Small intestine (tissue), 7 donors: ENCODE measurements around the gene HDGFL3. TPM values are rescaled to one million over a fixed set of nuclear protein-coding genes. Genes with fewer than 3 reads are reported as not detected.
"Not testable (repeated sequence)": the region's sequence is repeated elsewhere in the genome, so short reads cannot be mapped to it uniquely, and the experiment has no call there.

Experiments used
- DNase-seq, 2 donors: peaks; one replicate each; pipeline versions ENCODE4 v3.0.0 to v3.0.0-alpha.2; 2013
- FAIRE-seq: peaks from 2 replicates; lab custom pipeline; 2012; peaks lifted over from hg19 to GRCh38; lab: Jason Lieb, UNC
- H3K27ac ChIP-seq, 3 donors: one replicate each; pipeline ENCODE4 v1.5.1; 2013; ENCODE audit warnings: low read length in 2 of 3, mild to moderate bottlenecking in 2 of 3, control low read depth in 1 of 3, inconsistent platforms in 1 of 3, low read depth in 1 of 3, moderate library complexity in 1 of 3
- H3K27me3 ChIP-seq, 3 donors: one replicate each; pipeline ENCODE4 v1.6.1; 2013; ENCODE audit warnings: low read length in 3 of 3, inconsistent platforms in 1 of 3; ENCODE audit not compliant: control insufficient read depth in 3 of 3, insufficient read depth in 3 of 3
- H3K36me3 ChIP-seq, 3 donors: one replicate each; pipeline ENCODE4 v1.6.1; 2013; ENCODE audit warnings: low read length in 3 of 3, inconsistent platforms in 1 of 3, low read depth in 1 of 3, mild to moderate bottlenecking in 1 of 3, moderate library complexity in 1 of 3; ENCODE audit not compliant: control insufficient read depth in 3 of 3, insufficient read depth in 2 of 3
- H3K4me1 ChIP-seq, 3 donors: one replicate each; pipeline ENCODE4 v1.6.1; 2013; ENCODE audit warnings: low read length in 2 of 3, inconsistent platforms in 1 of 3, low read depth in 1 of 3, mild to moderate bottlenecking in 1 of 3, moderate library complexity in 1 of 3; ENCODE audit not compliant: control insufficient read depth in 3 of 3, insufficient read depth in 2 of 3
- H3K4me3 ChIP-seq, 3 donors: one replicate each; pipeline ENCODE4 v1.5.1; 2013; ENCODE audit warnings: low read length in 3 of 3, control low read depth in 1 of 3, inconsistent platforms in 1 of 3, low read depth in 1 of 3, mild to moderate bottlenecking in 1 of 3, moderate library complexity in 1 of 3
- H3K9me3 ChIP-seq, 2 donors: one replicate each; pipeline ENCODE4 v1.6.1; 2013; ENCODE audit warnings: low read depth in 1 of 2, low read length in 1 of 2; ENCODE audit not compliant: control insufficient read depth in 2 of 2, insufficient read depth in 1 of 2
- WGBS, 3 donors: extraction: QIAGEN DNeasy Blood & Tissue Kit; methylation state at CpG; one replicate each; pipeline ENCODE4 v1.1.7; 2013; 5-methylcytosine and 5-hydroxymethylcytosine counted together
- polyA plus RNA-seq, 4 donors: library from polyadenylated mRNA; stranded (reverse) in 3 of 4; unstranded in 1 of 4; fragments of 200-250 nt in 3 of 4; fragments of 120-200 nt in 1 of 4; gene quantifications; one replicate each; pipeline versions ENCODE4 v1.2.1 to v1.2.3, GENCODE V29; 2013
- donor health status: healthy with polysubstance abuse.
- donor health status: control.
- donor health status: control.
- donor health status: Bipolar disorder and iron deficiency.
- donor health status: healthy.

HDGFL3 gene
- polyA plus RNA-seq, 4 donors: 0.22 to 17.9 (median 8.1) TPM

- H3K27ac ChIP-seq, FAIRE-seq, H3K4me1 ChIP-seq, H3K36me3 ChIP-seq, DNase-seq, H3K9me3 ChIP-seq, H3K4me3 ChIP-seq, H3K27me3 ChIP-seq: not testable (repeated sequence)
- 91 to 92% (median 91%) methylated on average over 9 of the region's 9 CpGs for WGBS, 3 donors
Measured at GRCh38 chr15:83221781-83222180, 14.2 kb upstream of the HDGFL3 start.

GRCh38 chr15:83219026-83219425 is 11.4 kb upstream of the HDGFL3 start:
- peaks cover 0 to 3% of the 10 kb centered on the region in 2 donors for H3K9me3 ChIP-seq
- H3K4me1 ChIP-seq: no peaks in the 10 kb centered on the region
- H3K27ac ChIP-seq: no peak overlapping the region
- H3K4me3 ChIP-seq: no peak overlapping the region
- DNase-seq: no peak
- WGBS, 3 donors: 85 to 94% (median 90%) methylated on average over 1 of the region's 1 CpG
- H3K36me3 ChIP-seq: no peaks in the 10 kb centered on the region
- no peak for FAIRE-seq
- no peaks in the 10 kb centered on the region for H3K27me3 ChIP-seq

DNA sequence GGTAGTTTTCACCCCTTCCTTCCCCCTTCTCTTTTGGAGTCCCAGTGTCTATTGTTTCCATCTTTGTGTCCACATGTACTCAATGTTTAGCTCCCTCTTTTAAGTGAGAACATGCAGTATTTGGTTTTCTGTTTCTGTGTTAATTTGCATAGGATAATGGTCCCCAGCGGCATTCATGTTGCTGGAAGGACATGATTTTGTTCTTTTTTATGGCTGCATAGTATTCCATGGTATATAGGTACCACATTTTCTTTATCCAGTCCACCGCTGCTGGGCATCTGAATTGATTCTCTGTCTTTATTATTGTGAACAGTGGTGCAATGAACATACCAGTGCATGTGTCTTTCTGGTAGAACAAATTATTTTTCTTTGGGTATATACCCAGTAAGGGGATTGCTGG is 7.7 kb upstream of the HDGFL3 start:
- Histone ChIP-seq H3K9me3 (peaks cover 0 to under 1% of the 10 kb centered on the region in 2 donors), H3K36me3 (no peaks in the 10 kb centered on the region), H3K4me3 (no peak overlapping the region), H3K27ac (no peak overlapping the region), H3K27me3 (no peaks in the 10 kb centered on the region), H3K4me1 (no peaks in the 10 kb centered on the region)
- 89 to 94% (median 93%) methylated on average over 2 of the region's 2 CpGs for WGBS, 3 donors
- no peak for FAIRE-seq
- no peak for DNase-seq

GRCh38 chr15:83210619-83211018 is 3.0 kb upstream of the HDGFL3 start:
- WGBS, 3 donors: 23 to 48% (median 26%) methylated on average over 3 of the region's 3 CpGs
- FAIRE-seq: no peak
- Histone ChIP-seq H3K4me3 (no peak overlapping the region), H3K36me3 (no peaks in the 10 kb centered on the region), H3K4me1 (no peaks in the 10 kb centered on the region), H3K27me3 (peaks cover 0 to 3% (median 2%) of the 10 kb centered on the region in 3 donors), H3K27ac (no peak overlapping the region), H3K9me3 (no peaks in the 10 kb centered on the region)
- DNase-seq: no peak

GRCh38 chr15:83209333-83209732 is 1.7 kb upstream of the HDGFL3 start:
- Histone ChIP-seq H3K4me1 (no peaks in the 10 kb centered on the region), H3K27ac (no peak overlapping the region), H3K27me3 (peaks cover 0 to 3% (median 2%) of the 10 kb centered on the region in 3 donors), H3K36me3 (no peaks in the 10 kb centered on the region), H3K4me3 (no peak overlapping the region), H3K9me3 (no peaks in the 10 kb centered on the region)
- no peak for DNase-seq
- FAIRE-seq: no peak
- WGBS, 3 donors: 61 to 73% (median 73%) methylated on average over 5 of the region's 5 CpGs

- 9 to 13% (median 10%) methylated on average over 11 of the region's 11 CpGs for WGBS, 3 donors
- H3K27me3 ChIP-seq: peaks cover 0 to 3% (median 2%) of the 10 kb centered on the region in 3 donors
- H3K4me3 ChIP-seq: peak overlapping the region; percentile 58 to 74 (median 73)
- H3K36me3 ChIP-seq: no peaks in the 10 kb centered on the region
- no peaks in the 10 kb centered on the region for H3K4me1 ChIP-seq
- no peaks in the 10 kb centered on the region for H3K9me3 ChIP-seq
- H3K27ac ChIP-seq: peak overlapping the region in 1 of 3 donors; percentile 53
- no peak for DNase-seq
- no peak for FAIRE-seq
Measured at GRCh38 chr15:83208367-83208661, 691 bp upstream of the HDGFL3 start.

DNA sequence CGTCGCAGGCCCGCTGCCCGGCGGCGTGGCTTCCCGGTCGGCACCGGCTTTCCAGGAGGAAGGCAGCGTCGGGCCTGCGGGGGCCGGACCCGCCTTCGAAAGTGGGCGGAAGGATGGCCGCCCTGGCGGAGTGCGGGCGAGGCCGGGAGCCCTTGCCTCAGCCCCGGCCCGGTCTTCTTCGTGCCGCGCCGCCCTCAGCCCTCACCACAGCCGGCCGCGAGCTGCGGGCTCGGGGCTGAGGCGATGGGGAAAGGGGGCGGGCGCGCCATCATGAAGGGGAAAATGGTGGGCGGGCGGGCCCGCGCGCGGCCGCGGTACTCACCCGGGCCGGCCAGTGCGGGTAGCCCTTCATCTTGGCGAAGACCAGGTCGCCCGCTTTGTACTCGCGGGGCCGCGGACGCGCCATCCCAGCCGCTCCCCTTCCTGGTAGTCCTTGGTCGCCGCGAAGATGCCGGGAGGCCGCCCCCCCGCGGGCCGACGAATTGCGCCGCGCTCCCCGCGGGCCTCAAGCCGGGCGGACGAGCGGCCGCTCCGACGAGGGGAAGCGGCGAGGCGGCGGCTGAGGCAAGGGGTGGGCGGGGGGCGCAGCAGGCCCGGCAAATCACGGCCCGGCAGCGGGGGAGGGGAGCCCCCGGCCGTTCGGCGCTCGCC is 489 bp downstream of the HDGFL3 start:
- WGBS, 3 donors: 0 to 3% (median 1%) methylated on average over 53 to 93 of the region's 93 CpGs
- Histone ChIP-seq H3K27ac (peak overlapping the region; percentile 20 to 88 (median 46)), H3K36me3 (no peaks in the 10 kb centered on the region), H3K4me3 (peak overlapping the region; percentile 51 to 73 (median 58)), H3K27me3 (peaks cover 0 to 3% (median 2%) of the 10 kb centered on the region in 3 donors), H3K9me3 (no peaks in the 10 kb centered on the region), H3K4me1 (no peaks in the 10 kb centered on the region)
- DNase-seq (peak in 1 of 2 donors; percentile 80), FAIRE-seq (no peak)

- FAIRE-seq (no peak), DNase-seq (no peak)
- no peaks in the 10 kb centered on the region for H3K36me3 ChIP-seq
- no peaks in the 10 kb centered on the region for H3K9me3 ChIP-seq
- peak overlapping the region; percentile 20 to 88 (median 46) for H3K27ac ChIP-seq
- WGBS, 3 donors: 3 to 8% (median 5%) methylated on average over 23 to 25 of the region's 25 CpGs
- peak overlapping the region; percentile 51 to 73 (median 58) for H3K4me3 ChIP-seq
- H3K27me3 ChIP-seq: peaks cover 0 to 3% (median 2%) of the 10 kb centered on the region in 3 donors
- H3K4me1 ChIP-seq: no peaks in the 10 kb centered on the region
Measured at GRCh38 chr15:83206526-83207008, 1.1 kb downstream of the HDGFL3 start.
